ENCODE measurements around the gene CTSW.

- TF ChIP-seq POLR2AphosphoS5 (IDR thresholded peaks at IDR 0.05) (no peak), POLR2A (IDR thresholded peaks at IDR 0.05) (no peak)
These were observed 40.1 kb downstream of the CTSW start for GRCh38 chr11:65919573-65920371.
